GM18508 (cell line): Measurements from ENCODE around the gene RGS4.

Source experiments
- ATAC-seq: cut with Tn5 transposase; IDR thresholded peaks from one replicate; pipeline ENCODE4 v1.9.1; 2021; ENCODE audit warnings: moderate number of reproducible peaks; ENCODE audit not compliant: insufficient read depth, unreplicated experiment

RGS4 gene

GRCh38 chr1:163094182-163094581 lies 25.0 kb downstream of the RGS4 start:
- ATAC-seq = no peak

- no peak for ATAC-seq
Observed at GRCh38 chr1:163094589-163094988, 25.4 kb downstream of the RGS4 start.

DNA sequence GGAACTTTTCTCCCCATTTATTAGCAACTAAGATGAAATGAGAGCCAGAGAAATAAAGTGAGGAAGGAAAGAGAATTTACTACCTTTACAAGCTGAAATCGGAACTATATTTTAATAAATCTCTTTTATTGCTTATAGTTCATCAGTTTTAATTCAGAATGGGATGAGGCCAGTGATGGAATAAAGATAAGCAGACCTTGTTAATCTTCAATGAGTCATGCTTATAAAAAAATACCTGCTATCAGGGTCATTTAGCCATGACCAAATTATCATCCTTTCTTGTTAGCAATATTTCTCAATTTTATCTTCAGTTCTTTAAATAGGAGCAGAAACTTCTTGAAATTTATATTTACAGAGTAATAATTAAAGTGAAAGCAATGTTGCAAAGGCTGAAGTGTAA lies 26.1 kb downstream of the RGS4 start:
- no peak for ATAC-seq

GRCh38 chr1:163102590-163102989 lies 33.4 kb downstream of the RGS4 start:
- ATAC-seq = no peak

- no peak for ATAC-seq
Observed at GRCh38 chr1:163104385-163105099, 35.4 kb downstream of the RGS4 start.

DNA sequence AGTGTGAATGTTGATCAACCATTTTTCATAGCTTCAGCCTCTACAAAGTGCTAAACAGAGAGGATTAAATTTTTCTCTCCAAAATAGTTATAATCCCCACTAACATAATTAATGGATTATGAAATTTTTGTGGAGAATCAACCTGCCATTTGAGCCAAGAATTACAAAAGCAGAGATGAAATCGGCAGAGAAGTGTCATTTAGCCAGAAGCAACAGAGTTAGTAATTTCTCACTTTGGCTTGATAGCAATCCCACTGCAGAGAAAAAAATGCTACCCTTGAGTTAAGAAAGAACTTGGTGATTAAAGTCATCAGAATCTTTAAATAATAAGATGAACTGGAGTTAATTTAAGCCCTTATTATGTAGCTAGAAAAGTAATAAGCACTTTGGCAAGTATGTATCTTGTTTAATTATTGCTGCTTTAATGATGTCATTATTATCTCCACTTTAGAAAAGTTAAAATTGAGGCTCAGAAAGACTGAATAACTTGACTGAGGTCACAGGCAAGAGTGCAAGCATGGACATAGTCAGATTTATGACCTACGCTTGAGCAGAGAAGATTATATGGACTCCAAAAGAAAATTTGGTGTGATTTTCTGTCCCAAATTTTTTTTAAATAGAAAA lies 37.3 kb downstream of the RGS4 start:
- no peak for ATAC-seq

DNA sequence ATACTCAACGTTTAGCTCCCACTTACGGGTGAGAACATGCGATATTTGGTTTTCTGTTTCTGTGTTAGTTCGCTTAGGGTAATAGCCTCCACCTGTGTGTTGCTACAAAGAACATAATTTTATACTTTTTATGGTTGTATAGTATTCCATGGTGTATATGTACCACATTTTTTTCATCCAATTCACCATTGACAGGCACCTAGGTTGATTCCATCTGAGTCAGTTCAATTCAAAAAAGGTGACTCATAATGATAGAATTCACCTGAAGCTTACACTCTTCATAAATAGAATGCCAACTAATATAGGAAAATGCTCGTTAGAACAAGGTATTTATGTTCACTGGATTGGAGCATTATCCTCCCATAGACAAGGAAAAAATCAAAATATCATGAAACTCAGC lies 38.5 kb downstream of the RGS4 start:
- no peak for ATAC-seq

- no peak for ATAC-seq
Observed at GRCh38 chr1:163115887-163116286, 46.7 kb downstream of the RGS4 start.

DNA sequence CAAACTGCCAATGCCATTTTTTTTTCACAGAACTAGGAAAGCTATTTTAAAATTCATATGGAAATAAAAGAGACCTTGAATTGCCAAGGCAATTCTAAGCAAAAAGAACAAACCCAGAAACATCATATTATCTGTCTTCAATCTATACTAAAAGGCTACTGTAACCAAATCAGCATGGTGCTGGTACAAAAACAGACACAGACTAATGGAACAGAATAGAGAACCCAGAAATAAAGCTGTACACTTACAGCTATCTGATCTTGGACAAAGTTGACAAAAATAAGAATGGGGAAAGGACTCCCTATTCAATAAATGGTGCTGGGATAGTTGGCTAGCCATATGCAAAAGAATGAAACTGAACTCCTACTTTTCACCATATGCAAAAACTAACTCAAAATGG lies 50.5 kb downstream of the RGS4 start:
- no peak for ATAC-seq

DNA sequence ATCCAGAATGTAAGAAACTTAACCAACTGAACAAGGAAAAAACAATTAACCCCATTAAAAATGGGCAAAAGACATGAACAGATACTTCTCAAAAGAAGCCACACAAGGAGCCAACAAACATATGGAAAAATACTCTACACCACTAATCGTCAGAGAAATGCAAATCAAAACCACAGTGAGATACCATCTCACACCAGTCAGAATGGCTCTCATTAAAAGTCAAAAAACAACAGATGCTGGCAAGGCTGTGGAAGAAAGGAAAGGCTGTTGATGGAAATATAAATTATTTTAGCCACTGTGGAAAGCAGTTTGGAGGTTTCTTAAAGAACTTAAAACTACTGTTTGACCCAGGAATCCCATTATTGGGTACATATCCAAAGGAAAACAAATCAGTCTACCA lies 51.2 kb downstream of the RGS4 start:
- ATAC-seq = no peak

DNA sequence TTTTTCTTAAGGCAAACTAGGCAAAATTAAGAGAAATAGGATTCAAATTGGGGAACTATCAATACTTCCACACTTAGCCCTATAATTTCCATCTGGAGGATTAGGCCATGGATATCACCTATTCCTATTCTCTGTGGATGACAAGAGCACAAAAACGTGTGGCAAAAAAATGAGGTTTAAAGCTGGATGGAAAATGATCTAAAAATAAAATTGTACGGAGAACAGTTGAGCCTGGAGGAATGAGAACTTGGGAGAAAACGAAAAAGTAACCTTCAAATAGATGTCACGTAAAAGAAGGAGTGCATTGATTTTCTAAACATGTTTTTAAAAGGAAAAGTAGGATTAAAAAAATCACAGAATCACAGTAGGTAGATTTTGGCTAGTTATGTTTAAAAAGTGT lies 55.7 kb downstream of the RGS4 start:
- no peak for ATAC-seq
